Measurements from ENCODE around the gene DGCR2.

- TF ChIP-seq POLR2A (IDR thresholded peaks at IDR 0.05) (no peak), CTCF (IDR thresholded peaks at IDR 0.05) (no peak)
Observed at GRCh38 chr22:18988958-18989357, 133.3 kb downstream of the DGCR2 start.

All from body of pancreas (tissue), 4 donors.